ENCODE results near the gene LYST.

DNA sequence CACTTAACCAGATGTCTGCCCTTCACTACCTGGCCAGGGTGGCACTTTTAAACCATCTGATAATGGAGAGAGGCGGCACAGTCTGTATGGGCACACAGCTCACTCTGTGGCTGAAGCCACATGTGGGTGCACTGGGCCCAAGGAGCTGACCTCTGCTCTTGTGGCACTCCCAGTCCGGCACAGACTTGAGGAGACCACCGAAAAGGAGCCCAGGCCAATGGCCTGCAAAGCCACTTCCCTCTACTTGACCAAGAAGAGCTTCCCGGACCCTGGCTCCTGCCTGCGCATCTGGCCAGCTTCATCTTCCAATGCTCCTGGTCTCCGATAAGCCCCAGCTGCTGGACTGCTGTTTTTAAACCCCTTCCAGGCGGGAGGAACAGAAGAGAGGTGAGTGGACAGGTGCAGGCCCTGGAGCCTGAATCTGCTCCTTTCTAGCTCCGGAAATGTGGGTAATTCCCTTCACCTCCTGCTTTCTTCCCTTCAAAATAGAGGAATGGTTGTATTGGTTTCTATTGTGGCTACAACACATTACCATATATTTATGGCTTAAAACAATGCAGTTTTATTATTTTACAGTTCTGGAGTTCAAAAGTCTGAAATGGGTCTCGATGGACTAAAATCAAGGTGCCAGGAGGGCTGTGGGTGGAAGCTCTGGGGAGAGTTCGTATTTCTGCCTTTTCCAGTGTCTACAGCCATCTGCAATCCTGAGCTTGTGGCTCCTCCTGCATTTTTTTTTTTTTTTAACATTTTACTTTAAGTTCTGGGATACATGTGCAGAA lies 228.8 kb downstream of the LYST start:
- TF ChIP-seq, protein P1, sequence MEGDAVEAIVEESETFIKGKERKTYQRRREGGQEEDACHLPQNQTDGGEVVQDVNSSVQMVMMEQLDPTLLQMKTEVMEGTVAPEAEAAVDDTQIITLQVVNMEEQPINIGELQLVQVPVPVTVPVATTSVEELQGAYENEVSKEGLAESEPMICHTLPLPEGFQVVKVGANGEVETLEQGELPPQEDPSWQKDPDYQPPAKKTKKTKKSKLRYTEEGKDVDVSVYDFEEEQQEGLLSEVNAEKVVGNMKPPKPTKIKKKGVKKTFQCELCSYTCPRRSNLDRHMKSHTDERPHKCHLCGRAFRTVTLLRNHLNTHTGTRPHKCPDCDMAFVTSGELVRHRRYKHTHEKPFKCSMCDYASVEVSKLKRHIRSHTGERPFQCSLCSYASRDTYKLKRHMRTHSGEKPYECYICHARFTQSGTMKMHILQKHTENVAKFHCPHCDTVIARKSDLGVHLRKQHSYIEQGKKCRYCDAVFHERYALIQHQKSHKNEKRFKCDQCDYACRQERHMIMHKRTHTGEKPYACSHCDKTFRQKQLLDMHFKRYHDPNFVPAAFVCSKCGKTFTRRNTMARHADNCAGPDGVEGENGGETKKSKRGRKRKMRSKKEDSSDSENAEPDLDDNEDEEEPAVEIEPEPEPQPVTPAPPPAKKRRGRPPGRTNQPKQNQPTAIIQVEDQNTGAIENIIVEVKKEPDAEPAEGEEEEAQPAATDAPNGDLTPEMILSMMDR (IDR thresholded peaks at IDR 0.05): no peak
- TF ChIP-seq POLR2A (IDR thresholded peaks at IDR 0.05): no peak
